Naive thymus-derived CD4-positive, alpha-beta T cell (primary cell): ENCODE data around the gene LETM1. TPM values are rescaled to one million over a fixed set of nuclear protein-coding genes. Genes with fewer than 3 reads are reported as not detected.

Source experiments
- ATAC-seq: fragments of 150-1000 bp; cut with Tn5 transposase; 2 replicates; pipeline ENCODE4 v1.10.0; 2021; ENCODE audit warnings: mild to moderate bottlenecking, moderate library complexity
- CTCF ChIA-PET: fragments of 350-600 bp; sonication (Branson Sonifier 250); formaldehyde crosslinking; loops from one replicate; lab custom pipeline; 2021; ENCODE audit warnings: antibody characterized with exemption; lab: Charles Lee
- POLR2A ChIA-PET: fragments of 350-600 bp; sonication (Branson Sonifier 250); formaldehyde crosslinking; loops from one replicate; lab custom pipeline; 2021; ENCODE audit warnings: antibody characterized with exemption, inconsistent platforms; lab: Charles Lee
- DNase-seq, 9 donors: peaks; one replicate each; pipeline versions ENCODE4 v3.0.0 to v3.0.0-alpha.2; 2020 to 2022; ENCODE audit warnings: mixed read lengths in 1 of 9
- H3K27ac ChIP-seq: one replicate; pipeline ENCODE4 v1.7.0; 2013; ENCODE audit warnings: mild to moderate bottlenecking, low read depth, low read length, moderate library complexity
- H3K27me3 ChIP-seq, 2 donors: one replicate each; pipeline ENCODE4 v1.7.0; 2013; ENCODE audit warnings: low read length in 2 of 2, mild to moderate bottlenecking in 2 of 2, moderate library complexity in 2 of 2; ENCODE audit not compliant: control insufficient read depth in 2 of 2, insufficient read depth in 2 of 2
- H3K36me3 ChIP-seq, 3 experiments: 1 replicate in 2 of 3; 2 replicates in 1 of 3; pipeline ENCODE4 v1.7.0; 2013; ENCODE audit warnings: low read length in 3 of 3, mild to moderate bottlenecking in 3 of 3, moderate library complexity in 1 of 3; ENCODE audit not compliant: insufficient read depth in 3 of 3, control insufficient read depth in 2 of 3
- H3K4me1 ChIP-seq, 2 donors: one replicate each; pipeline ENCODE4 v1.7.0; 2013; ENCODE audit warnings: low read length in 2 of 2, mild to moderate bottlenecking in 2 of 2, moderate library complexity in 1 of 2; ENCODE audit not compliant: control insufficient read depth in 2 of 2, insufficient read depth in 2 of 2
- H3K4me3 ChIP-seq: 2 replicates; pipeline ENCODE4 v1.7.0; 2013; ENCODE audit warnings: mild to moderate bottlenecking, low read length
- H3K9me3 ChIP-seq, 3 experiments: 1 replicate in 2 of 3; 2 replicates in 1 of 3; pipeline ENCODE4 v1.7.0; 2013; ENCODE audit warnings: low read length in 3 of 3; ENCODE audit not compliant: control insufficient read depth in 2 of 3
- H3K27ac Mint-ChIP-seq, 9 donors: one replicate each; pipeline ENCODE4 v1.8.0; 2020 to 2022; ENCODE audit warnings: mixed read lengths in 9 of 9, mild to moderate bottlenecking in 8 of 9, moderate library complexity in 5 of 9, inconsistent platforms in 2 of 9
- H3K27me3 Mint-ChIP-seq, 5 donors: one replicate each; pipeline ENCODE4 v1.8.0; 2021 to 2022; ENCODE audit warnings: mixed read lengths in 5 of 5, mild to moderate bottlenecking in 1 of 5
- H3K36me3 Mint-ChIP-seq, 5 donors: one replicate each; pipeline ENCODE4 v1.8.0; 2020 to 2022; ENCODE audit warnings: mixed read lengths in 5 of 5, mild to moderate bottlenecking in 3 of 5, inconsistent platforms in 1 of 5
- H3K4me1 Mint-ChIP-seq, 7 donors: one replicate each; pipeline ENCODE4 v1.8.0; 2020 to 2022; ENCODE audit warnings: mixed read lengths in 7 of 7, mild to moderate bottlenecking in 3 of 7, inconsistent platforms in 1 of 7
- H3K4me3 Mint-ChIP-seq, 10 donors: one replicate each; pipeline ENCODE4 v1.8.0; 2020 to 2022; ENCODE audit warnings: mild to moderate bottlenecking in 10 of 10, mixed read lengths in 10 of 10, moderate library complexity in 6 of 10, inconsistent platforms in 2 of 10
- H3K9me3 Mint-ChIP-seq, 11 donors: one replicate each; pipeline ENCODE4 v1.8.0; 2020 to 2022; ENCODE audit warnings: mixed read lengths in 11 of 11, mild to moderate bottlenecking in 4 of 11, inconsistent platforms in 1 of 11, moderate library complexity in 1 of 11
- intact Hi-C, 2 donors: fragments of 100-400 bp; cut with micrococcal nuclease; formaldehyde crosslinking; loops; one replicate each; pipeline ENCODE4 v1.15.1; 2023
- polyA plus RNA-seq, 2 donors: library from polyadenylated mRNA; unstranded; fragments of 300-500 nt; fragmentation: Illumina TruSeq; gene quantifications; one replicate each; pipeline ENCODE4 v1.2.3, GENCODE V29; 2021
- total RNA-seq, 6 experiments: library from RNA in 5 of 6; stranded (reverse) in 5 of 6; gene quantifications; 1 replicate in 5 of 6; 2 replicates in 1 of 6; pipeline ENCODE4 v1.2.3 and lab custom pipeline; 2021 to 2026

The LETM1 gene
- total and polyA plus RNA-seq, 7 experiments from 2014 or later: 7.7 to 56.4 (median 35.4) TPM

DNA sequence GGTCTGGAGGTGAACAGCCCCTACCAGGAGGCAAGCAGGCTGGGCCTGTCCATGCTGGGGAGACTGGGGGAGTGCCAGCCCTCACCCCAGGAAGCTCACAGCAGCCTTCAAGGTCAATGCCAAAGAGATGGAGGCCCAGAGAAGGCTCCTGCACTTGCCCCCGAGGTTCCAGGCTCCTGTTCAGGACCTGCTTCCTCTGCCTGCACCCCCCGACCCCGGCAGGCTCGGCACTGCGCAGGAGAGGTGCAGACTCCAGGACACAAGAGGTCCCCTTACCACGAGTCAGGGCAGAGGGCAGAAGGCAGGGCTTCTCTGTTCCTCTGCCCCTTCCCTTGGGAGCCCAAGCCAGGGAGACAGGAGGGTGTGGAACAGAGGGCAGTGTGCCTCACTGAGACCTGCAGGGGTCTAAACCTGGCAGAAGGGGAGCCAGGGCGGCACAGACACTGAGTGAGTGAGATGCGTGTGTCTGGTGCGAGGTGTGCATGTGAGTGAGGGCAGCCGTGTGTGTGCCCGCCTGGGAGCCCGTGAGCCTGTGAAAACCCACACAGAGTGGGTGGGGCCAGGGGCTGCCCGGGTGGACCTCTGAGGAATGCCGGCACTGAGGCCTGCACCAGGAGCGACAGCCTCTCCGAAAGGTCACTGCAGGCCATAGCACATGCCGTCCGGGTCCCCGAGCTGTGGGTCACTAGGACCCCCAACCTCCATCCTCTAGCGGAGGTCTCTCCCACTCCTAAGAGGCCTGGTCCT is 93.5 kb downstream of the LETM1 start:
- intact Hi-C loops: no loop called here
- no peaks in the 10 kb centered on the region for H3K4me1 ChIP-seq
- ChIA-PET POLR2A (no interaction called here), CTCF (no interaction called here)
- no peaks in the 10 kb centered on the region for H3K27me3 ChIP-seq
- no peak overlapping the region for H3K27ac Mint-ChIP-seq
- H3K36me3 ChIP-seq: no peaks in the 10 kb centered on the region
- H3K4me1 Mint-ChIP-seq: peaks cover 0 to 6% (median 0%) of the 10 kb centered on the region in 7 donors
- no peaks in the 10 kb centered on the region for H3K9me3 ChIP-seq
- peaks cover 4 to 28% (median 10%) of the 10 kb centered on the region in 5 donors for H3K27me3 Mint-ChIP-seq
- H3K4me3 Mint-ChIP-seq: no peak overlapping the region
- ATAC-seq (no peak), DNase-seq (no peak)
- H3K9me3 Mint-ChIP-seq: no peaks in the 10 kb centered on the region
- H3K4me3 ChIP-seq: no peak overlapping the region
- H3K27ac ChIP-seq: no peak overlapping the region
- H3K36me3 Mint-ChIP-seq: no peaks in the 10 kb centered on the region

Other genes with a start within 250 kb of the LETM1 start
- 1 to 10 TPM; 1.2 to 3.6 (median 1.4) TPM for gene FAM53A, start 171.8 kb downstream of the LETM1 start, total RNA-seq
- gene FAM53A, start 171.8 kb downstream of the LETM1 start, polyA plus RNA-seq: 1 to 10 TPM; 2.1 to 2.5 TPM
- gene SLBP, start 143.8 kb downstream of the LETM1 start, total RNA-seq: 100 to 1,000 TPM in 1 of 5 experiments, 10 to 100 TPM in 4; 29.5 to 103 (median 30.3) TPM
- 10 to 100 TPM; 51.1 to 62.1 TPM for gene SLBP, start 143.8 kb downstream of the LETM1 start, polyA plus RNA-seq
- 10 to 100 TPM; 20.0 to 41.1 (median 26.7) TPM for gene TMEM129, start 134.8 kb downstream of the LETM1 start, total RNA-seq
- gene TMEM129, start 134.8 kb downstream of the LETM1 start, polyA plus RNA-seq: 10 to 100 TPM; 34.9 to 44.7 TPM
- gene TACC3, start 134.6 kb downstream of the LETM1 start, total RNA-seq: 100 to 1,000 TPM; 100 to 165 (median 162) TPM
- 100 to 1,000 TPM in 1 of 2 donors, 10 to 100 TPM in 1; 70.5 to 100 TPM for gene TACC3, start 134.6 kb downstream of the LETM1 start, polyA plus RNA-seq
- gene FGFR3, start 62.9 kb downstream of the LETM1 start, total RNA-seq: 1 to 10 TPM in 1 of 5 experiments, not detected in 4; 1.0 TPM
- gene FGFR3, start 62.9 kb downstream of the LETM1 start, polyA plus RNA-seq: not detected
- 100 to 1,000 TPM in 1 of 5 experiments, 10 to 100 TPM in 4; 35.4 to 207 (median 38.5) TPM for gene NSD2, start 15.2 kb upstream of the LETM1 start, total RNA-seq
- gene NSD2, start 15.2 kb upstream of the LETM1 start, polyA plus RNA-seq: 1 to 10 TPM; 2.7 to 7.9 TPM
- 10 to 100 TPM; 32.7 to 50.1 (median 43.6) TPM for gene NELFA, start 152.8 kb upstream of the LETM1 start, total RNA-seq
- 10 to 100 TPM; 29.2 to 41.1 TPM for gene NELFA, start 152.8 kb upstream of the LETM1 start, polyA plus RNA-seq
- 1 to 10 TPM in 1 of 5 experiments, under 1 TPM in 2, not detected in 2; 0.11 to 7.2 (median 0.24) TPM for gene NAT8L, start 203.2 kb upstream of the LETM1 start, total RNA-seq
- gene NAT8L, start 203.2 kb upstream of the LETM1 start, polyA plus RNA-seq: not detected